ENCODE results near the gene EOLA2. TPM values are rescaled to one million over a fixed set of nuclear protein-coding genes. Genes with fewer than 3 reads are reported as not detected.
A peak's percentile ranks its signal among the peaks of the same experiment; 100 is the strongest.

EOLA2 gene
- total RNA-seq (10 to 100 TPM; 17.2 to 34.1 (median 28.6) TPM), polyA plus RNA-seq (10 to 100 TPM; 27.8 to 53.2 (median 32.6) TPM)
- long read RNA-seq, donor 1, transcript CXorf40B-203 (5 exons, 1,653 nt) = major isoform, 8 of 17 reads
- long read RNA-seq, donor 1, partial matches to known transcripts = 6 of 17 reads
- long read RNA-seq, donor 1, other reads (novel, unspliced or antisense) = 0 of 17 reads
- long read RNA-seq, donor 2, partial matches to known transcripts = 0 of 1 reads
- long read RNA-seq, donor 2, other reads (novel, unspliced or antisense) = 0 of 1 reads
- long read RNA-seq, donor 3, partial matches to known transcripts = 0 of 5 reads
- long read RNA-seq, donor 3, other reads (novel, unspliced or antisense) = 0 of 5 reads
- long read RNA-seq, donor 4, partial matches to known transcripts = 0 of 9 reads
- long read RNA-seq, donor 4, other reads (novel, unspliced or antisense) = 6 of 9 reads
- long read RNA-seq, donor 5, transcript CXorf40B-203 (5 exons, 1,653 nt) = major isoform, 12 of 24 reads
- long read RNA-seq, donor 5, partial matches to known transcripts = 4 of 24 reads
- long read RNA-seq, donor 5, other reads (novel, unspliced or antisense) = 4 of 24 reads
- long read RNA-seq, donor 6, transcript CXorf40B-203 (5 exons, 1,653 nt) = major isoform, 7 of 14 reads
- long read RNA-seq, donor 6, partial matches to known transcripts = 0 of 14 reads
- long read RNA-seq, donor 6, other reads (novel, unspliced or antisense) = 5 of 14 reads
- long read RNA-seq, donor 7, partial matches to known transcripts = 0 of 2 reads
- long read RNA-seq, donor 7, other reads (novel, unspliced or antisense) = 0 of 2 reads
- long read RNA-seq, donor 8, transcript CXorf40B-203 (5 exons, 1,653 nt) = major isoform, 7 of 12 reads
- long read RNA-seq, donor 8, partial matches to known transcripts = 0 of 12 reads
- long read RNA-seq, donor 8, other reads (novel, unspliced or antisense) = 0 of 12 reads
- long read RNA-seq, donor 9, partial matches to known transcripts = 0 of 2 reads
- long read RNA-seq, donor 9, other reads (novel, unspliced or antisense) = 0 of 2 reads
- long read RNA-seq, donor 10, partial matches to known transcripts = 0 of 5 reads
- long read RNA-seq, donor 10, other reads (novel, unspliced or antisense) = 0 of 5 reads

DNA sequence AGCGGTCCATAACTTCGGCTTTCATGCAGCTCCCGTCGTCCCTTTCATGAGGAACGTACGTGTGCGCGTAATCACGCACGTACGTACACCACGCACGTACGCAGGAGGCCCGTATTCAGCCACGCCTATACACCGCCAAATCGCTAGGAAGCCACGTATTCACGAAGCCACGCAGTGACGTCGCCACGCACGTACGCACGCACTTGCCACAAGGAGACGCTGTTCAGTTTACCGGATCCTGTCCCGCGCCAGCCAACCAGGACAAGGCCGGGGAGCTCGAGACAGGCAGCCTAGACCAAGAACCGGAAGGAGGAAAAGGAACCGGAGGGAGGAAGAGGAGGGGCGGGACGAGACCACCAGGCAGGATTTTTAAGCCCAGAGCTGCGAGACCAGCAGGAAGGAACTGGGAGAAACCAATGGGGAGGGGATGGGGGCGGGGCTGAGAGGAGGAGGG, at the start of gene EOLA2:
EOLA2 (minus strand) TSS at position 65 of the 454 bp plus-strand sequence. CDS start 4,617 bp downstream, outside the sequence.
- peak within 1 kb of the TSS; percentile 59 to 95 (median 80) for H3K27ac ChIP-seq
- TF ChIP-seq POLR2A (IDR thresholded peaks at IDR 0.05) = peak; percentile 48 to 81
- TF ChIP-seq, protein P1, sequence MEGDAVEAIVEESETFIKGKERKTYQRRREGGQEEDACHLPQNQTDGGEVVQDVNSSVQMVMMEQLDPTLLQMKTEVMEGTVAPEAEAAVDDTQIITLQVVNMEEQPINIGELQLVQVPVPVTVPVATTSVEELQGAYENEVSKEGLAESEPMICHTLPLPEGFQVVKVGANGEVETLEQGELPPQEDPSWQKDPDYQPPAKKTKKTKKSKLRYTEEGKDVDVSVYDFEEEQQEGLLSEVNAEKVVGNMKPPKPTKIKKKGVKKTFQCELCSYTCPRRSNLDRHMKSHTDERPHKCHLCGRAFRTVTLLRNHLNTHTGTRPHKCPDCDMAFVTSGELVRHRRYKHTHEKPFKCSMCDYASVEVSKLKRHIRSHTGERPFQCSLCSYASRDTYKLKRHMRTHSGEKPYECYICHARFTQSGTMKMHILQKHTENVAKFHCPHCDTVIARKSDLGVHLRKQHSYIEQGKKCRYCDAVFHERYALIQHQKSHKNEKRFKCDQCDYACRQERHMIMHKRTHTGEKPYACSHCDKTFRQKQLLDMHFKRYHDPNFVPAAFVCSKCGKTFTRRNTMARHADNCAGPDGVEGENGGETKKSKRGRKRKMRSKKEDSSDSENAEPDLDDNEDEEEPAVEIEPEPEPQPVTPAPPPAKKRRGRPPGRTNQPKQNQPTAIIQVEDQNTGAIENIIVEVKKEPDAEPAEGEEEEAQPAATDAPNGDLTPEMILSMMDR (IDR thresholded peaks at IDR 0.05) = peak; percentile 6 to 70 (median 54)
- H3K27me3 ChIP-seq = no peaks in the 10 kb centered on the region
- WGBS, 4 donors = 0 to 62% (median 18%) methylated on average over 19 to 39 of the region's 39 CpGs
- H3K4me1 ChIP-seq (replicated peaks in 1 of 2) = no peaks in the 10 kb centered on the region
- peak within 1 kb of the TSS; percentile 2 to 80 (median 34) for H3K4me3 ChIP-seq
- peak; percentile 90 to 99 (median 96) for DNase-seq
- H3K9me3 ChIP-seq (replicated peaks in 1 of 3) = no peaks in the 10 kb centered on the region
- intact Hi-C loops (cut with DNase I) = no loop called here
- no peaks in the 10 kb centered on the region for H3K36me3 ChIP-seq (replicated peaks in 1 of 2)

DNA sequence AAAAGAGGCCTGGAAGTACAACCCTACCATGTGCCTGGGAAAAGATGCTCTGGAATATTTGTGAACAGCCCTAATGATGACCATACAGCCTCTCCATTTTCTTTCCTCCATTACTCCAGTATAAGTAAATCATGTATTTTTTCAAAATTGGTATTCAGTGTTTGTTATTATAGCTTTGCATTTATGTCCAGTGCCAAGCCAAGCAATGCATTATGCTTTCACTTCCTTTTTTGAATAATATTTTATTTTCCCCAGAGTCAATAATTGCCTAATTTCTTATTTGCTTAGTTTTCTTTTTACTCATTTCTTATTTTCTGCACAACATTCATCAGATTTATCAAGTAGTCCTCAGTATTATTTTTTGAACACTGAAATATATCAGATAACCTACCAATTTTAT, 49.3 kb upstream of the EOLA2 start:
- TF ChIP-seq, protein P1 (IDR thresholded peaks at IDR 0.05) = no peak
- TF ChIP-seq POLR2A (IDR thresholded peaks at IDR 0.05) = no peak
- no peaks in the 10 kb centered on the region for H3K4me1 ChIP-seq (replicated peaks in 1 of 2)
- H3K36me3 ChIP-seq (replicated peaks in 1 of 2) = no peaks in the 10 kb centered on the region
- H3K27ac ChIP-seq = no peak overlapping the region
- no peak for DNase-seq
- intact Hi-C loops (cut with DNase I) = no loop called here
- H3K4me3 ChIP-seq = no peak overlapping the region
- H3K9me3 ChIP-seq (replicated peaks in 1 of 3) = no peaks in the 10 kb centered on the region
- no peaks in the 10 kb centered on the region for H3K27me3 ChIP-seq

DNA sequence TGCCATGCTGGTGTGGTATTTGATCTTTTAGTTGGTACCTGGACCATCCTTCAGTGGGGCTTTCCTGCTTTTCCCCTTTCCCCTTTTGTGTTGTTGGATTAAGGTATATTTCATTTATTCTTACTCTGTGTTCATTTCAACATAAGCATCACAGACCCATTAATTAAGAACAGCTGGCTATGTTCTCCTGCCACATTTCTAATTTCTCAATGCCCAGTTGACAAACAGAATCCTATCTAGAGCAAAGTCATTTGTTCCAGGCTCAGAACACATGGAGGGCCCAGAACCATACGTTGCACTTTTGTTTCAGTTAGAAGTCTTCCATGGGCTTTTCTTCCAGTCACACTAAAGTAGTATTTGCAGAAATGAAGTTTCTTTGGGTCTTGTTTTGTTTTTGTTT, 46.1 kb upstream of the EOLA2 start:
- intact Hi-C loops (cut with DNase I) = no loop called here
- TF ChIP-seq, protein P1 (IDR thresholded peaks at IDR 0.05) = no peak
- H3K9me3 ChIP-seq (replicated peaks in 1 of 3) = no peaks in the 10 kb centered on the region

DNA sequence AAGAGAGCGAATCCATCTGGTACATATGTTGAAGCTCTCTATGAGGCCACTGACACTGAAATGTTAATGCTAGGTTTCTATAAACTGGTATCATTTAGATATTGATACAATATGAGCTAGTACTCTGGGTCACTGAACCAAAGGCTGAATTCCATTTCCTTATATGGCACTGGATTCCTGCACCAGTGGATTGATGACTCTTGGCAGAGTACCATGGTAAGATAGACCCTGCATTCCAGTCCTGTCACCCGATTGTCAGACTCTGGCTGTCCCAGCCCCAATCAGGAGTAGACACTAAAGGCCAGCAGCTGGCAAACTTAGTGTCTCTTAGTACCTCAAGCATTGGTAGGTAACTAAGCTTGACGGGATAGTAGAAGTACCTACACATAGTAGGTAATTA, 44.0 kb upstream of the EOLA2 start:
- Histone ChIP-seq H3K4me1 (replicated peaks in 1 of 2) (no peaks in the 10 kb centered on the region), H3K27me3 (no peaks in the 10 kb centered on the region), H3K4me3 (no peak overlapping the region), H3K36me3 (replicated peaks in 1 of 2) (no peaks in the 10 kb centered on the region), H3K9me3 (replicated peaks in 1 of 3) (no peaks in the 10 kb centered on the region), H3K27ac (peak overlapping the region in 1 of 5 donors; percentile 55)
- intact Hi-C loops (cut with DNase I) = no loop called here
- peak in 2 of 7 donors; percentile 1 to 54 for DNase-seq
- WGBS, 4 donors = 45 to 66% (median 59%) methylated on average over 2 to 3 of the region's 3 CpGs
- TF ChIP-seq POLR2A (IDR thresholded peaks at IDR 0.05) = no peak
- TF ChIP-seq, protein P1 (IDR thresholded peaks at IDR 0.05) = no peak

More for the DNA sequence above, 46.1 kb upstream of the EOLA2 start:
- H3K4me1 ChIP-seq (replicated peaks in 1 of 2) = no peaks in the 10 kb centered on the region
- no peak overlapping the region for H3K27ac ChIP-seq
- no peak overlapping the region for H3K4me3 ChIP-seq
- H3K27me3 ChIP-seq = no peaks in the 10 kb centered on the region
- no peak for DNase-seq
- H3K36me3 ChIP-seq (replicated peaks in 1 of 2) = no peaks in the 10 kb centered on the region
- 66 to 95% (median 77%) methylated on average over 1 of the region's 1 CpG for WGBS, 4 donors

Data from adrenal gland (tissue), 19 donors.